Psoas muscle (tissue), 8 donors: Measurements from ENCODE around the gene FRMPD4. TPM values are rescaled to one million over a fixed set of nuclear protein-coding genes. Genes with fewer than 3 reads are reported as not detected.

ENCODE experiments used
- ATAC-seq, 4 donors: fragments of 200-7000 bp; cut with Tn5 transposase; one replicate each; pipeline ENCODE4 v1.9.1; 2020; ENCODE audit warnings: moderate library complexity in 3 of 4, mild to moderate bottlenecking in 2 of 4
- DNase-seq, 2 donors: peaks; one replicate each; pipeline ENCODE4 v3.0.0-alpha.2; 2020
- H3K27ac ChIP-seq: fragments of 200-600 bp; one replicate; pipeline ENCODE4 v1.8.0; 2022
- H3K27me3 ChIP-seq, 3 donors: fragments of 200-600 bp in 1 of 3; one replicate each; pipeline versions ENCODE4 v1.6.1 to v1.8.0; 2013 to 2022; ENCODE audit warnings: low read length in 2 of 3, mild to moderate bottlenecking in 2 of 3, moderate library complexity in 1 of 3; ENCODE audit not compliant: insufficient read depth in 3 of 3
- H3K36me3 ChIP-seq, 2 donors: fragments of 200-600 bp in 1 of 2; one replicate each; pipeline versions ENCODE4 v1.6.1 to v1.8.0; 2013 to 2022; ENCODE audit warnings: low read depth in 1 of 2, mild to moderate bottlenecking in 1 of 2, moderate library complexity in 1 of 2; ENCODE audit not compliant: insufficient read depth in 1 of 2
- H3K4me1 ChIP-seq: fragments of 200-600 bp; one replicate; pipeline ENCODE4 v1.8.0; 2022
- H3K4me3 ChIP-seq: fragments of 200-600 bp; one replicate; pipeline ENCODE4 v1.8.0; 2022; ENCODE audit warnings: mild to moderate bottlenecking
- H3K9me3 ChIP-seq: fragments of 200-600 bp; one replicate; pipeline ENCODE4 v1.8.0; 2022
- WGBS, 3 donors: extraction: QIAGEN DNeasy Blood & Tissue Kit; methylation state at CpG; one replicate each; pipeline versions ENCODE4 v1.1.6 to v1.1.7; 2013; 5-methylcytosine and 5-hydroxymethylcytosine counted together
- intact Hi-C, 2 donors: fragments of 100-400 bp; cut with DNase I; formaldehyde crosslinking; loops; one replicate each; pipeline versions ENCODE4 v1.11.0 to v1.14.2; 2022
- polyA plus RNA-seq, 3 donors: library from polyadenylated mRNA; stranded (reverse); fragments of 200-250 nt; gene quantifications; one replicate each; pipeline ENCODE4 v1.2.3, GENCODE V29; 2013
- total RNA-seq, 4 donors: library from RNA; stranded (reverse); fragmentation: NEBNext Ultra II Directional in 2 of 4; extraction: Animal tissue kit (Norgen Biotek cat#: 25700) in 2 of 4; gene quantifications; one replicate each; pipeline versions ENCODE4 v1.2.1 to v1.2.4, GENCODE V29; 2021 to 2023
- TF ChIP-seq, protein P1 (sequence below): fragments of 200-600 bp; IDR thresholded peaks from one replicate; pipeline ENCODE4 v1.8.0; 2022; ENCODE audit warnings: antibody characterized with exemption
- donor health status: healthy with polysubstance abuse.
- donor health status: DM: no; HTN: no; CAD: no; lungs with moderate emphysema.
- donor health status: Bipolar disorder and iron deficiency.
- donor health status: healthy.
- donor health status: DM: yes; HTN: yes; CAD: no.
- donor health status: DM: no; HTN: no; CAD: no.
- donor health status: DM: no; HTN: no; CAD: no.
- donor health status: DM: yes; HTN: yes; CAD: no.

Gene FRMPD4
- total and polyA plus RNA-seq, 7 donors = 0.01 to 0.79 (median 0.06) TPM; not detected in 1

DNA sequence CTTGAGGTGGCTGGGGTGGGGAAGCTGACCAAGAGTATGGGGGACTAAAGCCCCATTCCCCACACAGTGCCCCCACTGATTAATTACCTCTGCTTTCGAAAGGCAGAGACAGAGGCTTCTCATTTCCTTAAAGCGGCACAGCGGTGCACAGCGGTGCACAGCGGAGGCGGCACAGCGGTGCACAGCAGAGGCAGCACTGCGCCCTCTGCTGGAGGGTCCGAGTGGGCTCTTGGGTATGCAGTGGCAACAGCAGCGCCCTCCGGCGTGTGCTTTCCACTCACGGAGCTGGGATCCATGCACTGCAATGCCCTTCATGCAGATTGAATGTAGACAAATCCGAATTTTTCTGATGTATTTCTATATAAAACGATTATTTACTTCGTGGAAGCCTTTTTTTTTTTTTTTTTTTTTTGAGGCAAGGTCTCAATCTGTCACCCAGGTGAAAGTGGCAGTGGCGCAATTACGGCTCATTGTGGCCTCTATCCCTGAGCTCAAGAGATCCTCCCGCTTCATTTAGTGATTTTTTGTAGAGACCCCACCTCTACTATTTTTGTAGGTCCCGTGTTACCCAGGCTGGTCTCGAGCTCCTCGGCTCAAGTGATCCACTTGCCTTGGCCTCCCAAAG lies 633.3 kb downstream of the FRMPD4 start:
- ATAC-seq = no peak
- no peaks in the 10 kb centered on the region for H3K36me3 ChIP-seq

More for the DNA sequence above, 633.3 kb downstream of the FRMPD4 start:
- H3K4me1 ChIP-seq = no peaks in the 10 kb centered on the region
- H3K4me3 ChIP-seq = no peak overlapping the region
- intact Hi-C loops = no loop called here
- WGBS, 3 donors = 34 to 39% (median 36%) methylated on average over 22 of the region's 22 CpGs
- peaks cover 0 to 35% (median 2%) of the 10 kb centered on the region in 3 donors for H3K27me3 ChIP-seq
- no peak overlapping the region for H3K27ac ChIP-seq
- TF ChIP-seq, protein P1, sequence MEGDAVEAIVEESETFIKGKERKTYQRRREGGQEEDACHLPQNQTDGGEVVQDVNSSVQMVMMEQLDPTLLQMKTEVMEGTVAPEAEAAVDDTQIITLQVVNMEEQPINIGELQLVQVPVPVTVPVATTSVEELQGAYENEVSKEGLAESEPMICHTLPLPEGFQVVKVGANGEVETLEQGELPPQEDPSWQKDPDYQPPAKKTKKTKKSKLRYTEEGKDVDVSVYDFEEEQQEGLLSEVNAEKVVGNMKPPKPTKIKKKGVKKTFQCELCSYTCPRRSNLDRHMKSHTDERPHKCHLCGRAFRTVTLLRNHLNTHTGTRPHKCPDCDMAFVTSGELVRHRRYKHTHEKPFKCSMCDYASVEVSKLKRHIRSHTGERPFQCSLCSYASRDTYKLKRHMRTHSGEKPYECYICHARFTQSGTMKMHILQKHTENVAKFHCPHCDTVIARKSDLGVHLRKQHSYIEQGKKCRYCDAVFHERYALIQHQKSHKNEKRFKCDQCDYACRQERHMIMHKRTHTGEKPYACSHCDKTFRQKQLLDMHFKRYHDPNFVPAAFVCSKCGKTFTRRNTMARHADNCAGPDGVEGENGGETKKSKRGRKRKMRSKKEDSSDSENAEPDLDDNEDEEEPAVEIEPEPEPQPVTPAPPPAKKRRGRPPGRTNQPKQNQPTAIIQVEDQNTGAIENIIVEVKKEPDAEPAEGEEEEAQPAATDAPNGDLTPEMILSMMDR = peak; percentile 19
- no peaks in the 10 kb centered on the region for H3K9me3 ChIP-seq
- DNase-seq = peak; percentile 27 to 58
